Suprapubic skin (tissue), 4 donors: ENCODE data around the gene ZEB2. TPM values are rescaled to one million over a fixed set of nuclear protein-coding genes. Genes with fewer than 3 reads are reported as not detected.

Source experiments
- DNase-seq, 2 donors: peaks; one replicate each; pipeline ENCODE4 v3.0.0-alpha.2; 2019; ENCODE audit warnings: low spot score in 2 of 2
- H3K27ac ChIP-seq: fragments of 200-600 bp; sonication (generic); one replicate; pipeline ENCODE4 v1.5.1; 2019
- H3K27me3 ChIP-seq: fragments of 200-600 bp; sonication (generic); one replicate; pipeline ENCODE4 v1.5.1; 2019
- H3K36me3 ChIP-seq: fragments of 200-600 bp; sonication (generic); one replicate; pipeline ENCODE4 v1.5.1; 2019
- H3K4me1 ChIP-seq: fragments of 200-600 bp; sonication (generic); one replicate; pipeline ENCODE4 v1.5.1; 2019
- H3K4me3 ChIP-seq: fragments of 200-600 bp; sonication (generic); one replicate; pipeline ENCODE4 v1.5.1; 2019; ENCODE audit warnings: mild to moderate bottlenecking
- H3K9me3 ChIP-seq: fragments of 200-600 bp; sonication (generic); one replicate; pipeline ENCODE4 v1.5.1; 2019
- EP300 ChIP-seq: sonication (generic); formaldehyde crosslinking; IDR thresholded peaks from one replicate; pipeline ENCODE4 v1.6.1; 2017; ENCODE audit warnings: antibody characterized with exemption
- POLR2A ChIP-seq, 2 donors: fragments of 450-650 bp; IDR thresholded peaks; one replicate each; pipeline ENCODE4 v1.6.1; 2017; ENCODE audit warnings: antibody characterized with exemption in 2 of 2, mild to moderate bottlenecking in 2 of 2, moderate library complexity in 2 of 2
- POLR2AphosphoS5 ChIP-seq, 3 donors: sonication (generic); formaldehyde crosslinking; IDR thresholded peaks; one replicate each; pipeline ENCODE4 v1.6.1; 2017; ENCODE audit warnings: antibody characterized with exemption in 3 of 3
- WGBS: methylation state at CpG from one replicate; pipeline ENCODE4 v1.1.5; 2018; 5-methylcytosine and 5-hydroxymethylcytosine counted together
- total RNA-seq, 4 donors: library from RNA; depleted of rRNA; stranded (reverse); fragments of >200 nt; gene quantifications; one replicate each; pipeline ENCODE4 v1.1.0, GENCODE V29; 2016
- TF ChIP-seq, protein P1 (sequence below), 2 donors: fragments of 200-600 bp in 1 of 2; fragments of 450-650 bp in 1 of 2; sonication (generic) in 1 of 2; IDR thresholded peaks; one replicate each; pipeline ENCODE4 v1.5.1; 2016 to 2019; ENCODE audit warnings: antibody characterized with exemption in 2 of 2, mild to moderate bottlenecking in 1 of 2, moderate library complexity in 1 of 2

The ZEB2 gene
- total RNA-seq, 4 donors from 2014 or later = 16.3 to 43.7 (median 34.5) TPM

DNA sequence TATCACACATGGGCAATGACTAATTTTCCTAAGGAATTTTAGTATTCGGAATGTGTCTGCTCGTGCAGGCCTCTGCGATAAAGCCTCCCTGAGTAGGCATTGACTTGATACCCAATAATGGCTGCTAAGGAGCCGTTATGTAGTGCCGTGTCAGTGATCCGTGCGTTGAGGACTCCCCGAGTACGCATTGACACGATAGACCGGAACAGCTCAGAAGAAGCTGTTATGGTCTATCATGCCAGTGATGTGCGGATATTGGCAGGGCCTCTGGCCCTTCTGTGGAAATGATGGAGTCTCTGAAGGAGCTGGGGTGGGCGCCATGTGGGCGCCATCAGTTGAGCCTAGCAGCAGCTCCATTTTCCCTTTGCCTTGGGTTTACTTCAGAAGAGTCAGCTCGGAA lies 29.1 kb downstream of the ZEB2 start:
- no peak for DNase-seq
- Histone ChIP-seq H3K36me3 (no peaks in the 10 kb centered on the region), H3K27ac (no peak overlapping the region), H3K9me3 (no peaks in the 10 kb centered on the region), H3K4me3 (no peak overlapping the region), H3K27me3 (no peaks in the 10 kb centered on the region), H3K4me1 (peaks cover 10% of the 10 kb centered on the region)
- 91% methylated on average over 15 of the region's 15 CpGs for WGBS
- TF ChIP-seq POLR2A (IDR thresholded peaks at IDR 0.05) (no peak), EP300 (no peak), POLR2AphosphoS5 (IDR thresholded peaks at IDR 0.05) (no peak)
- TF ChIP-seq, protein P1, sequence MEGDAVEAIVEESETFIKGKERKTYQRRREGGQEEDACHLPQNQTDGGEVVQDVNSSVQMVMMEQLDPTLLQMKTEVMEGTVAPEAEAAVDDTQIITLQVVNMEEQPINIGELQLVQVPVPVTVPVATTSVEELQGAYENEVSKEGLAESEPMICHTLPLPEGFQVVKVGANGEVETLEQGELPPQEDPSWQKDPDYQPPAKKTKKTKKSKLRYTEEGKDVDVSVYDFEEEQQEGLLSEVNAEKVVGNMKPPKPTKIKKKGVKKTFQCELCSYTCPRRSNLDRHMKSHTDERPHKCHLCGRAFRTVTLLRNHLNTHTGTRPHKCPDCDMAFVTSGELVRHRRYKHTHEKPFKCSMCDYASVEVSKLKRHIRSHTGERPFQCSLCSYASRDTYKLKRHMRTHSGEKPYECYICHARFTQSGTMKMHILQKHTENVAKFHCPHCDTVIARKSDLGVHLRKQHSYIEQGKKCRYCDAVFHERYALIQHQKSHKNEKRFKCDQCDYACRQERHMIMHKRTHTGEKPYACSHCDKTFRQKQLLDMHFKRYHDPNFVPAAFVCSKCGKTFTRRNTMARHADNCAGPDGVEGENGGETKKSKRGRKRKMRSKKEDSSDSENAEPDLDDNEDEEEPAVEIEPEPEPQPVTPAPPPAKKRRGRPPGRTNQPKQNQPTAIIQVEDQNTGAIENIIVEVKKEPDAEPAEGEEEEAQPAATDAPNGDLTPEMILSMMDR (IDR thresholded peaks at IDR 0.05) = no peak

DNA sequence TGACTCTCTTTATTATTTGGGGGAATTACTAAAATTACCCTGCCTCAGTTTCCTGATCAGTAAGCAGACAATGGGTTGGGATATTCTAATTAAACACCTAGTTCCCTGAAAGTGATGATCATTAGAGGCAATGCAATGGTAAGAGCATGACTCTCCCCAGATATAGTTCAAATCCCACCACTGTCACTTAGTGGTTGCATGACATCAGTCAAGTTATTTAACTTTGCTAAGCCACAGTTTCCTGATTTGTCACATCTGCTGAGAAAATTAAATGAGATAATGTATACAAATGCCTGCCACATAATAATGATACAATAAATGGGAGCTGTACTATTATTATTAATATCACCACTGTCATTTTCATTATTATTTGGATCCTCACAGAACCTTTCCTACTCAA lies 29.9 kb downstream of the ZEB2 start:
- Histone ChIP-seq H3K36me3 (no peaks in the 10 kb centered on the region), H3K4me3 (no peak overlapping the region), H3K9me3 (no peaks in the 10 kb centered on the region), H3K4me1 (peaks cover 3% of the 10 kb centered on the region), H3K27ac (no peak overlapping the region), H3K27me3 (no peaks in the 10 kb centered on the region)
- TF ChIP-seq POLR2AphosphoS5 (IDR thresholded peaks at IDR 0.05) (no peak), EP300 (no peak), POLR2A (IDR thresholded peaks at IDR 0.05) (no peak)
- TF ChIP-seq, protein P1 (IDR thresholded peaks at IDR 0.05) = no peak
- no peak for DNase-seq

DNA sequence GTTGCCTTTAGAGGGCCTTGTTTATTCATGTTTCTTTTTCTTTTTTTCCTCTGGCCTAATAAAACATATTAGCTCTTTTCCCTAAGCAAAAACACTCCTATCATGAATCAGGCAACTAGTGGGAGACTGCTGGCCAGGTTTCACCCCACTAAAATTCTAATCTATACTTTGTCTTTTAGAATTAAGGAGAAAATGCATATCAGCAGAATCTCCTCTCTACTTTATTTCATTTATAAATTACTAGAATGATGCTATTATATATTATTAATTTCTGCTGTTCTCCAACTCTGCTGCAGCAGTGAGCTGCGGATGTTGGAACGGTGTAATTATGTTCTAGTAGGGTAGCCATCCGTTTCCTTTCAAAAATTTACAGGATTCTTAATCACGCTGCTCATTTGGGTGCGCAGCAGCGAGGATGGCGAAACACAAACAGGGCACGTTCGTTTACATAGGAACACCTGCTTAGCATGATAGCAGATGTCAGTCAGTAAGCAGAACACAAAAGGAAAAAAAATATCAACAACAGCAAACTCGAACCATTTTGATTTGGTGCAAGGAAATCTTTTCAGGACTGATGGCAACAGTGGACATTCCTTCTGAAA lies 30.5 kb downstream of the ZEB2 start:
- Histone ChIP-seq H3K36me3 (no peaks in the 10 kb centered on the region), H3K9me3 (no peaks in the 10 kb centered on the region), H3K27me3 (no peaks in the 10 kb centered on the region), H3K4me3 (no peak overlapping the region), H3K27ac (no peak overlapping the region), H3K4me1 (peaks cover 5% of the 10 kb centered on the region)
- TF ChIP-seq POLR2AphosphoS5 (IDR thresholded peaks at IDR 0.05) (no peak), EP300 (no peak), POLR2A (IDR thresholded peaks at IDR 0.05) (no peak)
- TF ChIP-seq, protein P1 (IDR thresholded peaks at IDR 0.05) = no peak
- WGBS = 77% methylated on average over 10 of the region's 10 CpGs
- DNase-seq = no peak

DNA sequence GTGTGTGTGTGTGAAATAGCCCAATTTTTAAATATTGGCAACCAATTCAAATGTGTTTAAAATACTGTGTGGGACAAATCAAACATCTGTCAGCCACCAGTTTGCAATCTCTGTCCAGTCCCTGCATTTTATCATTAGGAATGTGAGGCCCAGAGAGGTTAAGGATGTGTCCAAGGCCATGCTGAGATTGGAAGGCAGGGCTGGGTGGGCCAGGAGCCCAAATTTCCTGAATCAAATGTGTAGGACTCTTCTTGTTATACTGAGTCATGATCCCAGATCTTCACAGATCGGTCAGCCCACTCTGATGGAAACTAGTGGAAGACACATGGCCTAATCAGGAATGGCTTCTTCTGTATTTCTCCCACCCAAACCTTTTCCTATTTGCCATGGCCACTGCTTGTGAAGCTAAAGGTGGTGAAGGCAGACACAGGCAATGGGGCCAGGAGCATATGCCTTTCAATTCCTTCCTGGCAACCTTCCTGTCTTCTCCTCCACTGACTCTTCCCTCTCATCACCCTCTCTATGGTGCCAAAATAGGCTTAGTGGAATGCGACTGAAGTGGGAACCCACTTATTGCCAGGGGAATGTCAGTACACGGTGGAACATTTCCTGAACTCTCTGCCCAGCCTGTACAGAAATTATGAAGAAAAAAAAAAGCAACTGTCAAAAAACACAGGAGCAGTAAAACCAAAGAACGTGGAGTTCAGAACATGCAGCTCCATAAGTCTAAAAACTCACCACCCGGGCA lies 35.5 kb downstream of the ZEB2 start:
- no peak for DNase-seq
- TF ChIP-seq POLR2AphosphoS5 (IDR thresholded peaks at IDR 0.05) (no peak), POLR2A (IDR thresholded peaks at IDR 0.05) (no peak), EP300 (no peak)
- TF ChIP-seq, protein P1 (IDR thresholded peaks at IDR 0.05) = no peak
- no peak overlapping the region for H3K4me3 ChIP-seq
- no peaks in the 10 kb centered on the region for H3K36me3 ChIP-seq
- peaks cover 15% of the 10 kb centered on the region for H3K4me1 ChIP-seq
- WGBS = 60% methylated on average over 5 of the region's 5 CpGs
- no peak overlapping the region for H3K27ac ChIP-seq
- no peaks in the 10 kb centered on the region for H3K9me3 ChIP-seq
- H3K27me3 ChIP-seq = no peaks in the 10 kb centered on the region

DNA sequence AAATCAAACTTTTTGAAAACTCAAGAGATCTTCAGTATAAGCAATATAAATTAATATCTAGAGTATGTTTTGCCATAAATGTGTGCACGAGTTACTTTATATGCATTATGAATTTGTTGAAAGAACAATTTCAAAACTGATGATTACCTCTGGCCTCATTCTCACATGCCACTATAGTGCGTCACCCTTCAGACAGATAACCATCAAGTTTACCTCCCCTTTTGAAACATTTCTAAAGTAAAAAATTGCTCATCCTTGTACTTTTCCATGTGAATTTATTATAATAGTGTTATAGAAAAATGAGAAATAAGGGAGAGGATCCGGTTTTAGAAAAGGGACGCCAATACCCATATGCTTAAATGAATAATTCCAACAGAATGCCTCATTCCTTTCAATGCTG lies 38.3 kb downstream of the ZEB2 start:
- Histone ChIP-seq H3K9me3 (no peaks in the 10 kb centered on the region), H3K4me3 (no peak overlapping the region), H3K36me3 (no peaks in the 10 kb centered on the region), H3K27me3 (no peaks in the 10 kb centered on the region), H3K27ac (no peak overlapping the region), H3K4me1 (peaks cover 33% of the 10 kb centered on the region)
- WGBS = 81% methylated on average over 4 of the region's 4 CpGs
- no peak for DNase-seq
- TF ChIP-seq POLR2AphosphoS5 (IDR thresholded peaks at IDR 0.05) (no peak), POLR2A (IDR thresholded peaks at IDR 0.05) (no peak), EP300 (no peak)
- TF ChIP-seq, protein P1 (IDR thresholded peaks at IDR 0.05) = no peak
